H9 (cell line): ENCODE results near the gene MORN5. TPM values are rescaled to one million over a fixed set of nuclear protein-coding genes. Genes with fewer than 3 reads are reported as not detected.

ENCODE experiments used
- DNase-seq: peaks from one replicate; pipeline ENCODE4 v3.0.0-alpha.2; 2017
- H2AFZ ChIP-seq: one replicate; pipeline ENCODE4 v1.6.1; 2013; ENCODE audit warnings: mild to moderate bottlenecking, low read length, control low read depth, moderate library complexity
- H2AK5ac ChIP-seq: 2 replicates; pipeline ENCODE4 v1.6.1; 2013; ENCODE audit warnings: low read length, control low read depth, mixed read lengths; ENCODE audit not compliant: insufficient read length
- H2BK120ac ChIP-seq: one replicate; pipeline ENCODE4 v1.6.1; 2013; ENCODE audit warnings: low read depth, mild to moderate bottlenecking, low read length, control low read depth, inconsistent platforms; ENCODE audit not compliant: poor library complexity, severe bottlenecking
- H2BK12ac ChIP-seq: 2 replicates; pipeline ENCODE4 v1.6.1; 2013; ENCODE audit warnings: low read length, control low read depth, mixed read lengths, low read depth; ENCODE audit not compliant: insufficient read length
- H2BK15ac ChIP-seq: 2 replicates; pipeline ENCODE4 v1.6.1; 2013; ENCODE audit warnings: low read depth, low read length, control low read depth
- H2BK20ac ChIP-seq: one replicate; pipeline ENCODE4 v1.6.1; 2013; ENCODE audit warnings: low read depth, mild to moderate bottlenecking, low read length, control low read depth, inconsistent platforms; ENCODE audit not compliant: poor library complexity, severe bottlenecking
- H2BK5ac ChIP-seq: 2 replicates; pipeline ENCODE4 v1.6.1; 2013; ENCODE audit warnings: low read length, control low read depth, mixed read lengths; ENCODE audit not compliant: insufficient read length
- H3K14ac ChIP-seq: 2 replicates; pipeline ENCODE4 v1.6.1; 2013; ENCODE audit warnings: low read length, control low read depth; ENCODE audit not compliant: insufficient read depth
- H3K18ac ChIP-seq: 2 replicates; pipeline ENCODE4 v1.6.1; 2013; ENCODE audit warnings: low read depth, mild to moderate bottlenecking, mixed read lengths, low read length, control low read depth; ENCODE audit not compliant: insufficient read length
- H3K23ac ChIP-seq: 2 replicates; pipeline ENCODE4 v1.6.1; 2013; ENCODE audit warnings: low read length, control low read depth, mixed read lengths, low read depth; ENCODE audit not compliant: insufficient read length
- H3K23me2 ChIP-seq: 2 replicates; pipeline ENCODE4 v1.6.1; 2013; ENCODE audit warnings: low read depth, mild to moderate bottlenecking, mixed read lengths, low read length, control low read depth; ENCODE audit not compliant: insufficient read length, poor library complexity, severe bottlenecking
- H3K27ac ChIP-seq: 2 replicates; pipeline ENCODE4 v1.5.1; 2013; ENCODE audit warnings: low read length, control low read depth, mixed read lengths, low read depth; ENCODE audit not compliant: insufficient read length
- H3K27me3 ChIP-seq: 2 replicates; pipeline ENCODE4 v1.6.1; 2013; ENCODE audit warnings: low read length, control low read depth, inconsistent platforms; ENCODE audit not compliant: insufficient read depth
- H3K4ac ChIP-seq: 2 replicates; pipeline ENCODE4 v1.6.1; 2013; ENCODE audit warnings: low read depth, mild to moderate bottlenecking, control low read depth, inconsistent platforms, low read length, moderate library complexity
- H3K4me1 ChIP-seq: 2 replicates; pipeline ENCODE4 v1.6.1; 2013; ENCODE audit warnings: low read length, control low read depth, inconsistent platforms; ENCODE audit not compliant: insufficient read depth
- H3K4me2 ChIP-seq: 2 replicates; pipeline ENCODE4 v1.6.1; 2013; ENCODE audit warnings: low read length, control low read depth, mixed read lengths; ENCODE audit not compliant: insufficient read length, insufficient read depth
- H3K56ac ChIP-seq: 2 replicates; pipeline ENCODE4 v1.6.1; 2013; ENCODE audit warnings: low read depth, mild to moderate bottlenecking, mixed read lengths, low read length, control low read depth; ENCODE audit not compliant: insufficient read length
- H3K79me1 ChIP-seq: 2 replicates; pipeline ENCODE4 v1.6.1; 2013; ENCODE audit warnings: low read depth, mild to moderate bottlenecking, moderate library complexity, low read length, control low read depth, inconsistent platforms; ENCODE audit not compliant: insufficient read depth, poor library complexity, severe bottlenecking
- H3K79me2 ChIP-seq: 2 replicates; pipeline ENCODE4 v1.6.1; 2013; ENCODE audit warnings: low read length, control low read depth, inconsistent platforms; ENCODE audit not compliant: insufficient read depth
- H3K9ac ChIP-seq: 2 replicates; pipeline ENCODE4 v1.6.1; 2013; ENCODE audit warnings: low read length, control low read depth, mixed read lengths; ENCODE audit not compliant: insufficient read length; ENCODE audit errors: extremely low read depth
- H3K9me3 ChIP-seq: one replicate; pipeline ENCODE4 v1.6.1; 2013; ENCODE audit warnings: low read depth, low read length, inconsistent platforms; ENCODE audit not compliant: control insufficient read depth
- H3T11ph ChIP-seq: one replicate; pipeline ENCODE4 v1.6.1; 2013; ENCODE audit warnings: mild to moderate bottlenecking, low read length, control low read depth, inconsistent platforms
- H4K20me1 ChIP-seq: one replicate; pipeline ENCODE4 v1.6.1; 2013; ENCODE audit not compliant: control insufficient read depth, insufficient read length, insufficient read depth
- H4K5ac ChIP-seq: 2 replicates; pipeline ENCODE4 v1.6.1; 2013; ENCODE audit warnings: low read depth, mild to moderate bottlenecking, mixed read lengths, low read length, control low read depth; ENCODE audit not compliant: insufficient read length
- H4K8ac ChIP-seq: replicated peaks from 2 replicates; pipeline ENCODE4 v1.6.1; 2013; ENCODE audit warnings: low read length, control low read depth, mixed read lengths, low read depth; ENCODE audit not compliant: insufficient read length
- H4K91ac ChIP-seq: 2 replicates; pipeline ENCODE4 v1.6.1; 2013; ENCODE audit warnings: low read depth, mild to moderate bottlenecking, moderate library complexity, mixed read lengths, low read length, control low read depth; ENCODE audit not compliant: insufficient read length
- H3K27ac Mint-ChIP-seq, 3 experiments: 2 replicates in 2 of 3; 3 replicates in 1 of 3; pipeline ENCODE4 v1.8.0; 2020 to 2021; ENCODE audit warnings: mixed read lengths in 3 of 3, mild to moderate bottlenecking in 1 of 3, moderate library complexity in 1 of 3
- H3K27me3 Mint-ChIP-seq: 2 replicates; pipeline ENCODE4 v1.8.0; 2021; ENCODE audit warnings: low read depth, mild to moderate bottlenecking, moderate library complexity, mixed read lengths
- H3K36me3 Mint-ChIP-seq, 3 experiments: 2 replicates in 2 of 3; 3 replicates in 1 of 3; pipeline ENCODE4 v1.8.0; 2020 to 2021; ENCODE audit warnings: low read depth in 3 of 3, mixed read lengths in 3 of 3; ENCODE audit not compliant: insufficient read depth in 1 of 3
- H3K4me1 Mint-ChIP-seq, 2 experiments: 2 replicates each; pipeline ENCODE4 v1.8.0; 2020; ENCODE audit warnings: mixed read lengths in 2 of 2
- H3K4me3 Mint-ChIP-seq, 2 experiments: 2 replicates in 1 of 2; 3 replicates in 1 of 2; pipeline ENCODE4 v1.8.0; 2020 to 2021; ENCODE audit warnings: mild to moderate bottlenecking in 2 of 2, mixed read lengths in 2 of 2, moderate library complexity in 1 of 2
- H3K9me3 Mint-ChIP-seq, 2 experiments: 2 replicates in 1 of 2; 3 replicates in 1 of 2; pipeline ENCODE4 v1.8.0; 2020; ENCODE audit warnings: mild to moderate bottlenecking in 2 of 2, mixed read lengths in 2 of 2, moderate library complexity in 1 of 2
- WGBS: extraction: QIAGEN DNeasy Blood & Tissue Kit; methylation state at CpG from one replicate; pipeline ENCODE4 v1.1.7; 2013; ENCODE audit warnings: missing lambda C conversion rate, low lambda C conversion rate, mixed read lengths; ENCODE audit not compliant: insufficient read length; ENCODE audit errors: extremely low coverage; 5-methylcytosine and 5-hydroxymethylcytosine counted together
- total RNA-seq: library from RNA; stranded (reverse); gene quantifications from 2 replicates; pipeline ENCODE4 v1.2.1, GENCODE V29; 2021
- TF ChIP-seq, protein P1 (sequence below): fragments of 200-600 bp; sonication (generic); conservative IDR thresholded peaks from 3 replicates; pipeline ENCODE4 v1.8.0; 2021; ENCODE audit warnings: antibody characterized with exemption, mild to moderate bottlenecking

MORN5 gene
- total RNA-seq, 1 experiment from 2014 or later, result not detected

DNA sequence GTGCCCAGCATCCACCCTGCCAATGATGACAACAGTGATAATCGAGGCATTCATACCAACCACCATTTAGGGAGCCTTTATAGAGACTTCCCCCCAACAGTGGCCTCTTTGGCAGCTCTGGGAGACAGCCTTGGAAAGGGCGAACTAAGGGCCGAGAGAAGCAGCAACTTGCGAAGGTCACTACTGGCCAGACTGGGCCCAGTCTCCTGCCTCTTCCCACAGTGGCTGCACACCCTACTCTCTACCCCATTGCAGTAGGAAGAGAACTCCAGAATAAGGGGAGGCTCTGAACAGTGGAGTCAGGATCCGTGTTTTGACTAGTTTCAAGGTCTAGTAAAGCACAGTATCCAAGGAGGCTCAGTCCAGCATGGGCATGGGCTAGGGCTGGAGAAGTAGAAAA is 63.7 kb downstream of the MORN5 start:
- H4K20me1 ChIP-seq, result peaks cover 4% of the 10 kb centered on the region
- H3K23me2 ChIP-seq, result peaks cover 28% of the 10 kb centered on the region
- H2BK12ac ChIP-seq, result no peak overlapping the region
- TF ChIP-seq, protein P1, sequence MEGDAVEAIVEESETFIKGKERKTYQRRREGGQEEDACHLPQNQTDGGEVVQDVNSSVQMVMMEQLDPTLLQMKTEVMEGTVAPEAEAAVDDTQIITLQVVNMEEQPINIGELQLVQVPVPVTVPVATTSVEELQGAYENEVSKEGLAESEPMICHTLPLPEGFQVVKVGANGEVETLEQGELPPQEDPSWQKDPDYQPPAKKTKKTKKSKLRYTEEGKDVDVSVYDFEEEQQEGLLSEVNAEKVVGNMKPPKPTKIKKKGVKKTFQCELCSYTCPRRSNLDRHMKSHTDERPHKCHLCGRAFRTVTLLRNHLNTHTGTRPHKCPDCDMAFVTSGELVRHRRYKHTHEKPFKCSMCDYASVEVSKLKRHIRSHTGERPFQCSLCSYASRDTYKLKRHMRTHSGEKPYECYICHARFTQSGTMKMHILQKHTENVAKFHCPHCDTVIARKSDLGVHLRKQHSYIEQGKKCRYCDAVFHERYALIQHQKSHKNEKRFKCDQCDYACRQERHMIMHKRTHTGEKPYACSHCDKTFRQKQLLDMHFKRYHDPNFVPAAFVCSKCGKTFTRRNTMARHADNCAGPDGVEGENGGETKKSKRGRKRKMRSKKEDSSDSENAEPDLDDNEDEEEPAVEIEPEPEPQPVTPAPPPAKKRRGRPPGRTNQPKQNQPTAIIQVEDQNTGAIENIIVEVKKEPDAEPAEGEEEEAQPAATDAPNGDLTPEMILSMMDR, result no peak
- H3K18ac ChIP-seq, result no peak overlapping the region
- no peak overlapping the region for H2BK5ac ChIP-seq
- H4K5ac ChIP-seq, result no peak overlapping the region
- no peaks in the 10 kb centered on the region for H3K9me3 ChIP-seq
- H3K4me1 ChIP-seq, result peaks cover 7% of the 10 kb centered on the region
- no peak overlapping the region for H3K27ac ChIP-seq
- H3K9ac ChIP-seq, result no peak overlapping the region
- no peak overlapping the region for H3K23ac ChIP-seq
- H2BK120ac ChIP-seq, result no peak overlapping the region
- Mint-ChIP-seq H3K36me3 (peaks cover 0 to 4% (median 3%) of the 10 kb centered on the region in 3 experiments; a peak in 4 of 7 replicates), H3K4me3 (no peak overlapping the region), H3K27ac (no peak overlapping the region), H3K4me1 (peaks cover 39 to 64% of the 10 kb centered on the region in 2 experiments), H3K27me3 (peaks cover 100% of the 10 kb centered on the region), H3K9me3 (peaks cover 5% of the 10 kb centered on the region in 2 experiments; a peak in 3 of 5 replicates)
- no peak overlapping the region for H3K4ac ChIP-seq
- no peak overlapping the region for H2BK15ac ChIP-seq
- no peak overlapping the region for H3K4me2 ChIP-seq
- DNase-seq, result no peak
- H4K91ac ChIP-seq, result no peak overlapping the region
- H3K56ac ChIP-seq, result no peak overlapping the region
- H3T11ph ChIP-seq, result no peak overlapping the region
- peaks cover 95% of the 10 kb centered on the region for H3K27me3 ChIP-seq
- H2AFZ ChIP-seq, result no peak overlapping the region
- H3K14ac ChIP-seq, result no peak overlapping the region
- H2BK20ac ChIP-seq, result no peak overlapping the region
- no CpG with 5 or more reads among the region's 5 CpGs for WGBS
- H2AK5ac ChIP-seq, result no peak overlapping the region
- H4K8ac ChIP-seq, result no peak overlapping the region
- H3K79me1 ChIP-seq, result no peaks in the 10 kb centered on the region
- H3K79me2 ChIP-seq, result no peaks in the 10 kb centered on the region
